ENCODE results near the gene MUC5B.
"Not testable (repeated sequence)": the region's sequence is repeated elsewhere in the genome, so short reads cannot be mapped to it uniquely, and the experiment has no call there.

The MUC5B gene

GRCh38 chr11:1222491-1223345 lies at the start of gene MUC5B:
TSS of gene MUC5B (plus strand) at chr11:1223066. CDS start at chr11:1223124, 58 bp downstream.
- no peak for DNase-seq (ENCODE audit: extremely low read depth, low read depth)
- no peak for TF ChIP-seq CTCF (IDR thresholded peaks at IDR 0.05; ENCODE audit: low read depth, low read length, missing control alignments)
- no peak within 1 kb of the TSS for H3K4me3 ChIP-seq (replicated peaks; ENCODE audit: low read depth, low read length)

GRCh38 chr11:1173396-1173795 lies 49.5 kb upstream of the MUC5B start:
- DNase-seq (ENCODE audit: extremely low read depth, low read depth); H3K4me3 ChIP-seq (replicated peaks; ENCODE audit: low read depth, low read length): not testable (repeated sequence)

- TF ChIP-seq CTCF (IDR thresholded peaks at IDR 0.05; ENCODE audit: low read depth, low read length, missing control alignments) = no peak
- no peak for DNase-seq (ENCODE audit: extremely low read depth, low read depth)
- no peak overlapping the region for H3K4me3 ChIP-seq (replicated peaks; ENCODE audit: low read depth, low read length)
These were observed 48.2 kb upstream of the MUC5B start for GRCh38 chr11:1174441-1175370.

- DNase-seq (ENCODE audit: extremely low read depth, low read depth) = no peak
- H3K4me3 ChIP-seq (replicated peaks; ENCODE audit: low read depth, low read length) = no peak overlapping the region
- no peak for TF ChIP-seq CTCF (IDR thresholded peaks at IDR 0.05; ENCODE audit: low read depth, low read length, missing control alignments)
These were observed 47.2 kb upstream of the MUC5B start for GRCh38 chr11:1175461-1176223.

- DNase-seq (ENCODE audit: extremely low read depth, low read depth) = no peak
- no peak overlapping the region for H3K4me3 ChIP-seq (replicated peaks; ENCODE audit: low read depth, low read length)
- TF ChIP-seq CTCF (IDR thresholded peaks at IDR 0.05; ENCODE audit: low read depth, low read length, missing control alignments) = no peak
These were observed 46.4 kb upstream of the MUC5B start for GRCh38 chr11:1176224-1177019.

GRCh38 chr11:1177020-1177770 lies 45.7 kb upstream of the MUC5B start:
- no peak for TF ChIP-seq CTCF (IDR thresholded peaks at IDR 0.05; ENCODE audit: low read depth, low read length, missing control alignments)
- H3K4me3 ChIP-seq (replicated peaks; ENCODE audit: low read depth, low read length) = no peak overlapping the region
- DNase-seq (ENCODE audit: extremely low read depth, low read depth) = no peak
